ENCODE measurements around the gene CAMTA1.

DNA sequence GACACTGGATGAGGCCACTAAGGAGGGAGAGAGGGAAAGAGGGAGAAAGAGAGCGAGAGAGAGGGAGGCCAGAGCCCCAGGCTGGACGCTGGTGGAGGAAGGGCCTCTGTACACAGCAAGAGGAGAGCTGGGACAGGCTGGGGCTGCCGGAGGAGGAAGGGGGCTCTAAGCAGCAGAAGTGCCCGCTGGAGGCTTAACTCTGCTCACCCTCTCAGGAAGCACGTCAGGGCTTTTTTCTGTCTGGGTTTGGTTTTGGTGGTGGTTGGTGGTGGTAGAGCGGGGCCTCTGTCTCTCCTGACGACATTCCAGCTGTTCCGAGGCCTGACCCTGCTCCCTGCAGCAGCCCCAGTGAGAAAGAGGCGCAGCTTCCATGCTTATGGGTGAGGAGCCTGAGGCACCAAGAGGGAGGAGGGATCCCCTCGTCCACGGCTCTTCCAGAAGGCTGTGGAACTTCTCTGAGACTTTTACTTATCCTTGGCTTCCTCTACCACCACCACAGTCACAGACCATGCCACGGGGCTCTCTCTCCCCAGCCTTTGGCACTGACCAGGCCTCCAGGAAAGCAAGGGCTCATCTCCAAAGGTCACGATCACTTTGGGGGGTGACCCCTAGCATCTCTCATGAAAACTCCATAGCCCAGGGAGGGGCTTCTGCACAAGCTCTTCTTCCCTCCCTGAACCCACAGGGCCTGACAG, 849.4 kb downstream of the CAMTA1 start:
- TF ChIP-seq, protein P1, sequence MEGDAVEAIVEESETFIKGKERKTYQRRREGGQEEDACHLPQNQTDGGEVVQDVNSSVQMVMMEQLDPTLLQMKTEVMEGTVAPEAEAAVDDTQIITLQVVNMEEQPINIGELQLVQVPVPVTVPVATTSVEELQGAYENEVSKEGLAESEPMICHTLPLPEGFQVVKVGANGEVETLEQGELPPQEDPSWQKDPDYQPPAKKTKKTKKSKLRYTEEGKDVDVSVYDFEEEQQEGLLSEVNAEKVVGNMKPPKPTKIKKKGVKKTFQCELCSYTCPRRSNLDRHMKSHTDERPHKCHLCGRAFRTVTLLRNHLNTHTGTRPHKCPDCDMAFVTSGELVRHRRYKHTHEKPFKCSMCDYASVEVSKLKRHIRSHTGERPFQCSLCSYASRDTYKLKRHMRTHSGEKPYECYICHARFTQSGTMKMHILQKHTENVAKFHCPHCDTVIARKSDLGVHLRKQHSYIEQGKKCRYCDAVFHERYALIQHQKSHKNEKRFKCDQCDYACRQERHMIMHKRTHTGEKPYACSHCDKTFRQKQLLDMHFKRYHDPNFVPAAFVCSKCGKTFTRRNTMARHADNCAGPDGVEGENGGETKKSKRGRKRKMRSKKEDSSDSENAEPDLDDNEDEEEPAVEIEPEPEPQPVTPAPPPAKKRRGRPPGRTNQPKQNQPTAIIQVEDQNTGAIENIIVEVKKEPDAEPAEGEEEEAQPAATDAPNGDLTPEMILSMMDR (IDR thresholded peaks at IDR 0.05 in 2 of 3, conservative IDR thresholded peaks at IDR 0.05 in 1 of 3; ENCODE audit: insufficient read depth in 2 of 3, low read depth in 1 of 3, low read length in 3 of 3), result no peak
- TF ChIP-seq TCF3 (CRISPR knock-in tag; IDR thresholded peaks at IDR 0.05), result no peak
- TF ChIP-seq SP2 (IDR thresholded peaks at IDR 0.05; ENCODE audit: extremely low read depth, low read depth, low read length, poor library complexity, severe bottlenecking), result no peak
- no peak for TF ChIP-seq NFE2L1 (tag; IDR thresholded peaks at IDR 0.05; ENCODE audit: borderline replicate concordance, low read depth)
- no peak for TF ChIP-seq GABPB1 (CRISPR knock-in tag; IDR thresholded peaks at IDR 0.05)
- TF ChIP-seq POLR2A (conservative IDR thresholded peaks at IDR 0.05), result no peak
- TF ChIP-seq POLR2AphosphoS5 (IDR thresholded peaks at IDR 0.05; ENCODE audit: control insufficient read depth, insufficient read depth, low read depth, low read length), result no peak
- no peak for TF ChIP-seq YBX1 (IDR thresholded peaks at IDR 0.05)
- TF ChIP-seq, protein P2, sequence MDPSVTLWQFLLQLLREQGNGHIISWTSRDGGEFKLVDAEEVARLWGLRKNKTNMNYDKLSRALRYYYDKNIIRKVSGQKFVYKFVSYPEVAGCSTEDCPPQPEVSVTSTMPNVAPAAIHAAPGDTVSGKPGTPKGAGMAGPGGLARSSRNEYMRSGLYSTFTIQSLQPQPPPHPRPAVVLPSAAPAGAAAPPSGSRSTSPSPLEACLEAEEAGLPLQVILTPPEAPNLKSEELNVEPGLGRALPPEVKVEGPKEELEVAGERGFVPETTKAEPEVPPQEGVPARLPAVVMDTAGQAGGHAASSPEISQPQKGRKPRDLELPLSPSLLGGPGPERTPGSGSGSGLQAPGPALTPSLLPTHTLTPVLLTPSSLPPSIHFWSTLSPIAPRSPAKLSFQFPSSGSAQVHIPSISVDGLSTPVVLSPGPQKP (CRISPR knock-in tag; IDR thresholded peaks at IDR 0.05), result no peak
- no peak for TF ChIP-seq ZBTB49 (CRISPR knock-in tag; IDR thresholded peaks at IDR 0.05; ENCODE audit: borderline replicate concordance)
